Effector memory CD4-positive, alpha-beta T cell (primary cell): Measurements from ENCODE around the gene FAM167B.
"Not testable (repeated sequence)": the region's sequence is repeated elsewhere in the genome, so short reads cannot be mapped to it uniquely, and the experiment has no call there.

ENCODE experiments used
- DNase-seq, 3 donors: peaks; one replicate each; pipeline ENCODE4 v3.0.0-alpha.2; 2020
- H3K27ac ChIP-seq: 2 replicates; pipeline ENCODE4 v1.7.0; 2013; ENCODE audit warnings: mild to moderate bottlenecking, low read length, moderate library complexity; ENCODE audit not compliant: insufficient read depth, poor library complexity, severe bottlenecking
- H3K27me3 ChIP-seq: replicated peaks from 2 replicates; pipeline ENCODE4 v1.7.0; 2013; ENCODE audit warnings: mild to moderate bottlenecking, low read length; ENCODE audit not compliant: insufficient read depth, control insufficient read depth, poor library complexity, severe bottlenecking
- H3K36me3 ChIP-seq: 2 replicates; pipeline ENCODE4 v1.7.0; 2013; ENCODE audit warnings: mild to moderate bottlenecking, low read length, moderate library complexity; ENCODE audit not compliant: control insufficient read depth, insufficient read depth
- H3K4me1 ChIP-seq: 2 replicates; pipeline ENCODE4 v1.7.0; 2013; ENCODE audit warnings: low read length, mild to moderate bottlenecking; ENCODE audit not compliant: control insufficient read depth, insufficient read depth, poor library complexity, severe bottlenecking
- H3K4me3 ChIP-seq: 2 replicates; pipeline ENCODE4 v1.7.0; 2013; ENCODE audit warnings: low read length, low read depth, mild to moderate bottlenecking; ENCODE audit not compliant: insufficient read depth, poor library complexity, severe bottlenecking
- H3K9me3 ChIP-seq: 2 replicates; pipeline ENCODE4 v1.7.0; 2013; ENCODE audit warnings: mild to moderate bottlenecking, low read length, moderate library complexity; ENCODE audit not compliant: control insufficient read depth

Gene FAM167B

DNA sequence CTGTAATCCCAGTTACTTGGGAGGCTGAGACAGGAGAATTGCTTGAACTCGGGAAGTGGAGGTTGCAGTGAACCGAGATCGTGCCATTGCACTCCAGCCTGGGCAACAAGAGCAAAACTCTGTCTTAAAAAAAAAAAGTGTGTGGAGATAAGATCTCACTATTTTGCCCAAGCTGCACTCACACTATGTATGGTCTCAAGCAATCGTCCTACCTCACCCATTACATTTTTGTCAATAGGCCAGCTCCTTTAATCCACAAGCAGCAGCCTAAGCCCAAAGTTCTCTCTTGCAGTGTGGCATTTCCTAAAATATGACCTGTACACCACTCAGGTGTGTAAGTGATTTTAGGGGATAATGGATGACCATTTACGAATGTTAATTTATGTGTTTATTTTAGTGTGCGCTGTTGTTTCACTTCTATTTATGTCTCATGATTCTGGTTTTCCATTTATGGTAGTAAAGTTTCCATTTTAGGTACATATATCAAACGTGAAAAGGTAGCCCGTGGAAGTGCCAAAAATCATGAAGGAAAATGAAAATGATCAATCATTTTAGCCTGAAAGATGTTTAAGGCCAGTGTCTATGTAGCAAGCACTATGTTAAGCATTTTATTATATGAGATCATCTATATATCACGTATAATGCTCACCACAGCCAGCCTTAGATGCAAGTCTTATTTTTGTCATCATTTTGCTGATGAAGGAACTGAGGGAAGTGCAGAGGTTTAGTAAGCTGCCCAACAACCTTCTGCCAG lies 9.6 kb downstream of the FAM167B start:
- peaks cover 39% of the 10 kb centered on the region for H3K4me1 ChIP-seq
- H3K27me3 ChIP-seq = no peaks in the 10 kb centered on the region
- H3K36me3 ChIP-seq = peaks cover 6% of the 10 kb centered on the region
- H3K4me3 ChIP-seq = peak overlapping the region; percentile 35
- no peaks in the 10 kb centered on the region for H3K9me3 ChIP-seq
- H3K27ac ChIP-seq = peak overlapping the region; percentile 92
- DNase-seq = no peak

DNA sequence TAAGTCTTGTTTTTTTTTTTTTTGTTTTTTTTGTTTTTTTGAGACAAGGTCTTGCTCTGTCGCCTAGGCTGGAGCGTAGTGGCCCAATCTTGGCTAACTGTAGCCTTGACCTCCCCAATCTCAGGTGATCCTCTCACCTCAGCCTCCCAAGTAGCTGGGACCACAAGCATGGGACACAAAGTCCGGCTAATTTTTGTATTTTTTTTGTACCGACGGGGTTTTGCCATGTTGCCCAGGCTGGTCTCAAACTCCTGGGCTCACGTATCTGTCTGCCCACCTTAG lies 10.1 kb downstream of the FAM167B start:
- Histone ChIP-seq H3K9me3 (no peaks in the 10 kb centered on the region), H3K27ac (peak overlapping the region; percentile 92), H3K4me3 (peak overlapping the region; percentile 35), H3K36me3 (peaks cover 6% of the 10 kb centered on the region), H3K4me1 (peaks cover 39% of the 10 kb centered on the region), H3K27me3 (no peaks in the 10 kb centered on the region)
- DNase-seq = no peak

DNA sequence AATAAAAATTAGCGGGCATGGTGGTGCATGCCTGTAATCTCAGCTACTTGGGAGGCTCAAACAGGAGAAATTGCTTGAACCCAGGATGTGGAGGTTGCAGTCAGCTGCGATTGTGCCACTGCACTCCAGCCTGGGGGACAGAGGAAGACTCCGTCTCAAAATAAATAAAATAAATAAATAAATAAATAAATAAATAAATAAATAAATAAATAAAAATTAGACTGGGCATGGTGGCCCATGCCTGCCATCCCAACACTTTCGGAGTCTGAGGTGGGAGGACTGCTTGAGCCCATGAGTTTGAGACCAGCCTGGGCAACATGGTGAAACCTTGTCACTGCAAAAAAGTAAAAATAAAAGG lies 16.2 kb downstream of the FAM167B start:
- peaks cover 52% of the 10 kb centered on the region for H3K4me1 ChIP-seq

DNA sequence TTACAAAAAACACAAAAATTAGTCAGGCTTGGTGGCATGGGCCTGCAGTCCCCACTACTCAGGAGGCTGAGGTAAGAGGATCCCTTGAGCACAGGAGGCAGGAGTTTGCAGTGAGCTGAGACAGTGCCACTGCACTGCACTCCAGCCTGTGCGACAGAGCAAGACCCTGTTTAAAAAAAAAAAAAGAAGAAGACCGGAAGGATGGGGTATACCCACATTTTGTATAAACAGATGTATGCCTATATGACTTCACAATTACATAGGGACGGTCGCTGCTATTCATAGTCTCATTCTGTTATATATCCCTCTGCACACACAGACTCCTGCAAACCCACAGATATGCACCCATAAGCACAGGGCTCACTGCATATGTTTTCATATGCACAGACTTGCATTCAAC lies 16.7 kb downstream of the FAM167B start:
- Histone ChIP-seq H3K27ac (peak overlapping the region; percentile 49), H3K4me1 (peaks cover 49% of the 10 kb centered on the region), H3K36me3 (peaks cover 6% of the 10 kb centered on the region), H3K27me3 (no peaks in the 10 kb centered on the region), H3K4me3 (no peak overlapping the region), H3K9me3 (no peaks in the 10 kb centered on the region)
- DNase-seq = no peak

More for the DNA sequence above, 16.2 kb downstream of the FAM167B start:
- H3K27me3 ChIP-seq, H3K4me3 ChIP-seq, H3K9me3 ChIP-seq, H3K36me3 ChIP-seq, DNase-seq: not testable (repeated sequence)
- H3K27ac ChIP-seq = peak overlapping the region; percentile 49

DNA sequence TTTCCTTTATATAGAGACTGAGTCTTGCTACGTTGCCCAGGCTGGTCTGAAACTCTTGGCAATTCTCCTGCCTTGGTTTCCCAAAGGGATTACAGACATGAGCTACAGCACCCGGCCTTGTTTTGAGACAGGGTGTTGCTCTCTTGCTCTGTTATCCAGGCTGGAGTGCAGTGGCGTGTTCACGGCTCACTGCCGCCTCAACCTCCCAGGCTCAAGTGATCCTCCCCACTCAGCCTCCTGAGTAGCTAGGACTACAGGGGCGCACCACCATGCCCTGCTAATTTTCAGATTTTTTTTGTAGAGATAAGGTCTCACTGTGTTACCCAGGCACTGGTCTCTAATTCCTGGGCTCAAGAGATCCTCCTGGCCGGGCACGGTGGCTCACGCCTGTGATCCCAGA lies 18.8 kb downstream of the FAM167B start:
- Histone ChIP-seq H3K27me3 (no peaks in the 10 kb centered on the region), H3K36me3 (no peaks in the 10 kb centered on the region), H3K4me1 (peaks cover 43% of the 10 kb centered on the region), H3K9me3 (no peaks in the 10 kb centered on the region), H3K27ac (peak overlapping the region; percentile 46), H3K4me3 (no peak overlapping the region)
- no peak for DNase-seq

DNA sequence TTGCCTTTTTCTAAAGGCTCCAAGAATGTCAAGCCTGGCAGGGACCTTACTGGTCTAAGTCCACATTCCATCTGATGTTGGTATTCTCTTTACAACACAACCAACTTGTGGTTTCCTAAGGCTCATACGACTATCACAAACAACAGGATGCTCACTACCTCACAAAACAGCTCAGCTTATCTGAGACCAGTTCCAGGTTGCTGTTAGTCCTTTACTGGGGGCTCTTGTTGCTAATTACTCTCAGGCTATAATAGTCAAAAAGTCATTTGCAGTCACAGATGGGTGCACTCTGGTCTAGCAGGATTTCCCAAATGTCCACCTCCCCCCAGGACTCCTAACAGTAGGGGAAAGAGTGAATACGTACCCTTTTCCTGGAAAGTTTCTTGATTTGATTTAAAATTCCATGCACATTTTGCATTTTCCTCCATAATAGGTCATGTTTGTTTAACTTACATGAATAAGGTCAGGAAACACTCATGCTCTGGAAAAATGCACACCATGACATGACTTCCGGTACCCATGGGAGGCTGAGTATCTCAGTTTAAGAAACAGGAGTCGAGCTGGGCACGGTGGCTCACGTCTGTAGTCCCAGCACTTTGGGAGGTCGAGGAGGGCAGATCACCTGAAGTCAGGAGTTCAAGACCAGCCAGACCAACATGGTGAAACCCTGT lies 20.0 kb downstream of the FAM167B start:
- H3K27ac ChIP-seq = peak overlapping the region; percentile 36
- no peaks in the 10 kb centered on the region for H3K36me3 ChIP-seq
- no peak overlapping the region for H3K4me3 ChIP-seq
- DNase-seq = no peak
- peaks cover 53% of the 10 kb centered on the region for H3K4me1 ChIP-seq
- H3K27me3 ChIP-seq = no peaks in the 10 kb centered on the region
- H3K9me3 ChIP-seq = no peaks in the 10 kb centered on the region

DNA sequence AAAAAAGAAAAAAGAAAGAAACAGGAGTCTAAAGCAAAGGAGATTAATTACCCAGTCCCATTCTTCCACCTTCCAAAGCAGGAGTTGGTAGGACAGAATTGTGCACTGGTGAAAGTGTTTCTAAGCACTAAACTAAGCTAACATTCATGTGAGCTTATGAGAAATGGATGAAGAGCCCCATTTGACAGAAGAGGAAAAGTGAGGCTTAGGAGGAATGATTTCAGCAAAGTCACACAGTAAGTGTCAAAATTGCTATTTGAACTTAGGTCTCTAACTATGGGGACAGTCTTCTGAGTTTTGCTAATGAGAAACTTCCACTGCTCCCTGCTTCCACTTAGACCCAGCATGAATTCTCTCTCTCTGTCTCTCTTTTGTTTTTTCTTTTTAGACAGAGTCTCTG lies 22.7 kb downstream of the FAM167B start:
- Histone ChIP-seq H3K36me3 (peaks cover 5% of the 10 kb centered on the region), H3K4me1 (peaks cover 57% of the 10 kb centered on the region), H3K27me3 (no peaks in the 10 kb centered on the region), H3K9me3 (no peaks in the 10 kb centered on the region), H3K27ac (peak overlapping the region; percentile 33), H3K4me3 (no peak overlapping the region)
- no peak for DNase-seq

DNA sequence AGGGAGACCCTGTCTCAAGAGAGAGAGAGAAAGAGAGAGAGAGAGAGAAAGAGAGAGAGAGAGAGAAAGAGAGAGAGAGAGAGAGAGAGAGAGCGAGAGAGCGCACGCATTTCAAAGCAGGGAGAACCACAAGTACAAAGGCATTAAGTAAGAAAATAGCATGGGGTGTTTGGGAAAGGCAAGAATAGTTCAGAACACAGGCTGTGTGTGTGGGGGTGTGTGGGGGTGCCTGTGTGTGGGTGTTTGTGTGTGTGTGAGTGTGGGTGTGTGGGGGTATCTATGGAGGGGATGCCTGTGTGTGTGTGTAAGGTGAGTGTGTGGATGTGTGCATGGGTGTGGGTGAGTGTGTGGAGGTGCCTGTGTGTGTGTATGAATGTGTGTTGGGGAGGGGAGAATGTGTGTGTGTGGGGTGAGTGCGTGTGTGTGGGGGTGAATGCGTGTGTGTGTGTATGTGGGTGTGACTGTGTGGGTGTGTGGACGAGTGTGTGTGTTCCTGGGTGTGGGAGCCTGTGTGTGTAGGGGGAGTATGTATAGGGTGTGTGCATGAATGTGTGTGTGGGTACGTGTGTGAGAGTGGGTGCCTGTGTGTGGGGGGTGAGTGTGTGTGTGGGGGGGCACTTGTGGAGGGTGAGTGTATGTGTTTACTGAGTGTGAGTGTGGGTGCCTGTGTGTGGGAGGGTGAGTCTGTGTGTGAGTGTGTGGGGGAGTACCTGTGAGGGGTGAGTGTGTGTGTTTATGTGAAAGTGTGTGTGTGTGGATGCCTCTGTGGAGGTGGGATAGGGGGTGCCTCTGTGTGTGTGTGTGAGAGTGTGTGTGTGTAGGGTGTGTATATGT lies 25.8 kb downstream of the FAM167B start:
- H3K4me1 ChIP-seq = peaks cover 41% of the 10 kb centered on the region
- no peaks in the 10 kb centered on the region for H3K9me3 ChIP-seq
- H3K36me3 ChIP-seq = peaks cover 36% of the 10 kb centered on the region
- H3K27me3 ChIP-seq = no peaks in the 10 kb centered on the region
- peak overlapping the region; percentile 74 for H3K27ac ChIP-seq
- H3K4me3 ChIP-seq = peak overlapping the region; percentile 14
- no peak for DNase-seq

DNA sequence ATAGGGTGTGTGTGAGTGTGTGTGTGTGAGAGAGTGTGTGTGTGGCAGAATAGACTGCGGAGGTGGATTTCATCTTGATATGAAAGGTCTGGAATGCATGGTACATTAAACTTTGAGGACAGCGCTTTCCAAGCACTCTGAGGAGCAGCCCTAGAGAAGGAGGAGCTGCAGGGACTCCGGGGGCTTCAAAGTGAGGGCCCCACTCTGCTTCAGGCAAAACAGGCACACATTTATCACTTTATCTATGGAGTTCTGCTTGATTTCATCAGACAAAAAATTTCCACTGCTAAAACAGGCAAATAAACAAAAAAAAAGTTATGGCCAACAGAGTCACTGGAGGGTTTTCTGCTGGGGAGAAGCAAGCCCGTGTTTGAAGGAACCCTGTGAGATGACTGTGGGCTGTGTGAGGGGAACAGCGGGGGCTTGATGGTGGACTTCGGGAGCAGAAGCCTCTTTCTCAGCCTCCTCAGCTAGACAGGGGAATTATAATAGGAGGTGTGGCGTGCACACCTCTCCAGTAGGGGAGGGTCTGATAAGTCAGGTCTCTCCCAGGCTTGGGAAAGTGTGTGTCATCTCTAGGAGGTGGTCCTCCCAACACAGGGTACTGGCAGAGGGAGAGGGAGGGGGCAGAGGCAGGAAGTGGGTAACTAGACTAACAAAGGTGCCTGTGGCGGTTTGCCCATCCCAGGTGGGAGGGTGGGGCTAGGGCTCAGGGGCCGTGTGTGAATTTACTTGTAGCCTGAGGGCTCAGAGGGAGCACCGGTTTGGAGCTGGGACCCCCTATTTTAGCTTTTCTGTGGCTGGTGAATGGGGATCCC lies 26.6 kb downstream of the FAM167B start:
- peak overlapping the region; percentile 74 for H3K27ac ChIP-seq
- no peaks in the 10 kb centered on the region for H3K27me3 ChIP-seq
- DNase-seq = peak; percentile 70 to 81 (median 73)
- peaks cover 41% of the 10 kb centered on the region for H3K4me1 ChIP-seq
- H3K9me3 ChIP-seq = no peaks in the 10 kb centered on the region
- peak overlapping the region; percentile 14 for H3K4me3 ChIP-seq
- peaks cover 44% of the 10 kb centered on the region for H3K36me3 ChIP-seq
